IMR-90 (cell line): ENCODE measurements around the gene EIF3L.

ENCODE experiments used
- BHLHE40 ChIP-seq: fragments of 150-350 bp; IDR thresholded peaks from 2 replicates; pipeline ENCODE4 v1.6.1; 2016; ENCODE audit warnings: mild to moderate bottlenecking, low read depth, low read length
- CTCF ChIP-seq: conservative IDR thresholded peaks from 2 replicates; pipeline ENCODE4 v1.5.1; 2012; ENCODE audit warnings: mild to moderate bottlenecking, low read depth, low read length, improper control_type of control experiment
- ELK1 ChIP-seq: fragments of 150-350 bp; IDR thresholded peaks from 2 replicates; pipeline ENCODE4 v1.6.1; 2016; ENCODE audit warnings: low read depth, mild to moderate bottlenecking, low read length, moderate library complexity, borderline replicate concordance
- FOS ChIP-seq: fragments of 150-350 bp; IDR thresholded peaks from 2 replicates; pipeline ENCODE4 v1.6.1; 2016; ENCODE audit warnings: low read depth, low read length
- RAD21 ChIP-seq: IDR thresholded peaks from 2 replicates; pipeline ENCODE4 v1.6.1; 2012; ENCODE audit warnings: low read length, improper control_type of control experiment

GRCh38 chr22:37809672-37810333 is 39.4 kb upstream of the EIF3L start:
- TF ChIP-seq CTCF: no peak
- TF ChIP-seq FOS: no peak
- TF ChIP-seq BHLHE40: no peak
- TF ChIP-seq RAD21: no peak
- no peak for TF ChIP-seq ELK1
